Mesothelial cell of epicardium (in vitro differentiated cells): ENCODE measurements around the gene CEP72. TPM values are rescaled to one million over a fixed set of nuclear protein-coding genes. Genes with fewer than 3 reads are reported as not detected.
A peak's percentile ranks its signal among the peaks of the same experiment; 100 is the strongest.

Experiments
- DNase-seq, 2 experiments: peaks; one replicate each; pipeline ENCODE4 v3.0.0; 2021; ENCODE audit warnings: low spot score in 2 of 2; ENCODE audit not compliant: unreplicated experiment in 2 of 2
- H3K27ac Mint-ChIP-seq: 2 replicates; pipeline ENCODE4 v1.8.0; 2021; ENCODE audit warnings: mixed read lengths
- H3K27me3 Mint-ChIP-seq: 2 replicates; pipeline ENCODE4 v1.8.0; 2021; ENCODE audit warnings: low read depth, mixed read lengths
- H3K36me3 Mint-ChIP-seq: 2 replicates; pipeline ENCODE4 v1.8.0; 2021; ENCODE audit warnings: mixed read lengths
- H3K4me1 Mint-ChIP-seq: 2 replicates; pipeline ENCODE4 v1.8.0; 2021; ENCODE audit warnings: mixed read lengths
- H3K4me3 Mint-ChIP-seq: 2 replicates; pipeline ENCODE4 v1.8.0; 2021; ENCODE audit warnings: mild to moderate bottlenecking, moderate library complexity, mixed read lengths
- H3K9me3 Mint-ChIP-seq: 2 replicates; pipeline ENCODE4 v1.8.0; 2021; ENCODE audit warnings: mixed read lengths
- total RNA-seq: library from RNA; stranded (reverse); gene quantifications from 3 replicates; pipeline ENCODE4 v1.2.1, GENCODE V29; 2021
- TF ChIP-seq, protein P1 (sequence below): fragments of 200-600 bp; sonication (generic); IDR thresholded peaks from one replicate; pipeline ENCODE4 v1.5.0; 2021; ENCODE audit warnings: antibody characterized with exemption; ENCODE audit not compliant: unreplicated experiment

CEP72 gene
- total RNA-seq, 1 donor from 2014 or later, result 20.3 TPM

DNA sequence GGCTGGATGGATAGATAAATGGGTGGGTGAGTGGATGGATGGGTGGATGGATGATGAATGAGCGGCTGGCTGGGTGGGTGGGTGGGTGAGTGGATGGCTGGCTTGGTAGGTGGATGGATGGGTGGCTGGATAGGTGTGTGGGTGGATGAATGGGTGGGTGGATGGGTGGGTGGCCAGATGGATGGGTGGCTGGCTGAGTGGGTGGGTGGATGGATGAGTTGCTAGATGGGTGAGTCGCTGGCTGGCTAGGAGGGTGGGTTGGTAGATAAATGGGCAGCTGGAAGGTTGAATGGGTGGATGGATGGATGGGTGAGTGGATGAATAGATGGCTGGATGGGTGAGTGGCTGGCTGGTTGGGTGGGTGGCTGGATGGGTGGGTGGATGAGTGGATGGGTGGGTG lies 27.9 kb upstream of the CEP72 start:
- no peaks in the 10 kb centered on the region for H3K4me1 Mint-ChIP-seq
- peak in 1 of 2 experiments; percentile 9 for DNase-seq
- peaks cover 79% of the 10 kb centered on the region for H3K27me3 Mint-ChIP-seq
- H3K27ac Mint-ChIP-seq, result no peak overlapping the region
- TF ChIP-seq, protein P1, sequence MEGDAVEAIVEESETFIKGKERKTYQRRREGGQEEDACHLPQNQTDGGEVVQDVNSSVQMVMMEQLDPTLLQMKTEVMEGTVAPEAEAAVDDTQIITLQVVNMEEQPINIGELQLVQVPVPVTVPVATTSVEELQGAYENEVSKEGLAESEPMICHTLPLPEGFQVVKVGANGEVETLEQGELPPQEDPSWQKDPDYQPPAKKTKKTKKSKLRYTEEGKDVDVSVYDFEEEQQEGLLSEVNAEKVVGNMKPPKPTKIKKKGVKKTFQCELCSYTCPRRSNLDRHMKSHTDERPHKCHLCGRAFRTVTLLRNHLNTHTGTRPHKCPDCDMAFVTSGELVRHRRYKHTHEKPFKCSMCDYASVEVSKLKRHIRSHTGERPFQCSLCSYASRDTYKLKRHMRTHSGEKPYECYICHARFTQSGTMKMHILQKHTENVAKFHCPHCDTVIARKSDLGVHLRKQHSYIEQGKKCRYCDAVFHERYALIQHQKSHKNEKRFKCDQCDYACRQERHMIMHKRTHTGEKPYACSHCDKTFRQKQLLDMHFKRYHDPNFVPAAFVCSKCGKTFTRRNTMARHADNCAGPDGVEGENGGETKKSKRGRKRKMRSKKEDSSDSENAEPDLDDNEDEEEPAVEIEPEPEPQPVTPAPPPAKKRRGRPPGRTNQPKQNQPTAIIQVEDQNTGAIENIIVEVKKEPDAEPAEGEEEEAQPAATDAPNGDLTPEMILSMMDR, result no peak
- H3K9me3 Mint-ChIP-seq, result no peaks in the 10 kb centered on the region
- H3K36me3 Mint-ChIP-seq, result no peaks in the 10 kb centered on the region
- no peak overlapping the region for H3K4me3 Mint-ChIP-seq

DNA sequence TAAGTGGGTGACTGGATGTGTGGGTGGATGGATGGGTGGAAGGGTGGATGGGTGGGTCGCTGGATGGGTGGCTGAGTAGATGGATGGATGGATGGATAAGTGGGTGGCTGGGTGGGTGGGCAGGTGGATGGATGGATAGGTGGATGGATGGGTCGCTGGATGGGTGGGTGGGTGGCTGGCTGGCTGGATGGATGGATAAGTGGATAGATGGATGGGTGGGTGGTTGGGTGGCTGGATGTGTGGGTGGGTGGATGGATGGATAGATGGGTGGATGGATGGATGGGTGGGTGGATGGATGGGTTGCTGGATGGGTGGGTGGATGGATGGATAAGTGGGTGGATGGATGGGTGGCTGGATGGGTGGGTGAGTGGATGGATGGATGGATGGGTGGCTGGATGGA lies 27.3 kb upstream of the CEP72 start:
- Mint-ChIP-seq H3K4me1 (no peaks in the 10 kb centered on the region), H3K27me3 (peaks cover 79% of the 10 kb centered on the region), H3K27ac (no peak overlapping the region), H3K9me3 (no peaks in the 10 kb centered on the region), H3K4me3 (no peak overlapping the region), H3K36me3 (no peaks in the 10 kb centered on the region)
- peak in 1 of 2 experiments; percentile 7 for DNase-seq
- TF ChIP-seq, protein P1, result no peak

DNA sequence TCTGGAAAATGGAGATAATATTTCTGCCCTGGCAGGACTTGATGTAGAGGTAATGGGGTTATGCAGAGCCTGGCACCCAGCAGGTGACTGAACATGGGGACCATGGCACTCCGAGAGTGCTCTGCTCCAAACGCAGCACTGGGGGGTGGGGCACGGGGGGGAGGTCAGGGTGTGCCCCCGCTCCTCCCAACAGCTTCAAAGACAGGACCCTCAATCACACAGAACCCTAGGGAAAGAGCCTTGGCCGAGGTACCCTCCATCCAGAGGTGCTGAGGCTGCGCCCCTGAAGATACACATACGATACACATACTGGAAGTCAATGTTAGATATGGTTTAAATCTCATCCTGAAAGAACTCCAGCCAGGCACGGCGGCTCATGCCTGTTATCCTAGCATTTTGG lies 26.6 kb upstream of the CEP72 start:
- H3K27ac Mint-ChIP-seq, result no peak overlapping the region
- peak in 1 of 2 experiments; percentile 22 for DNase-seq
- peaks cover 78% of the 10 kb centered on the region for H3K27me3 Mint-ChIP-seq
- no peaks in the 10 kb centered on the region for H3K4me1 Mint-ChIP-seq
- no peaks in the 10 kb centered on the region for H3K36me3 Mint-ChIP-seq
- no peaks in the 10 kb centered on the region for H3K9me3 Mint-ChIP-seq
- TF ChIP-seq, protein P1, result no peak
- H3K4me3 Mint-ChIP-seq, result no peak overlapping the region

DNA sequence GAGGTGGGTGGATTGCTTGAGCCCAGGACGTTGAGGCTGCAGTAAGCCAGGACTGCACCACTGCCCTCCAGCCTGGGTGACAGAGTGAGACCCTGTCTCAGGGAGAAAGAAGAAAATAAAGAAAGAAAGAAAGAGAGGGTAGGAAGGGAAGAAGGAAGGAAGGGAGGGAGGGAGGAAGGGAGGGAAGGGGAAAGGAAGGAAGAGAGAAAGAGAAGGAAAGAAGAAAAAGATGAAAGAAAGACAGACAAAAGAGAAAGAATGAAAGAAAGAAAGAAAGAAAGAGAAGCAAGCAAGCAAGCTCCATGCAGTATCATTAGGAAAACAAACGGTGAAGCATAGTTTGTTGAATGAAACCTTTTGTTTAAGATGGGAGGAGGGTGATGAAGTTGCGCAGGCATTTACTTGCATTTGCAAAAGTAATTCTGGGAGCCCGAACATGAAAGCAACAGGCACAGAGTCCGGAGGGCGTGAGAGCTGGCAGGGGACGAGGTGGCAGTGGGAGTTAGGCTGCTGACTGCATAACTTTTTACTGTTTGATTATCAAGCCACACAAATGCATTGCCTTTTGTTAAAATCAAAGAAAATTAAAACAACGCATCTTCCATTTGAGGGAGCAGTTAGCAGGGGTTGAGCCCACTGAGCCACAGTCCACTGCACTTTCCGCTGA lies 26.0 kb upstream of the CEP72 start:
- Mint-ChIP-seq H3K36me3 (no peaks in the 10 kb centered on the region), H3K27me3 (peaks cover 78% of the 10 kb centered on the region), H3K4me3 (no peak overlapping the region), H3K4me1 (no peaks in the 10 kb centered on the region), H3K27ac (no peak overlapping the region), H3K9me3 (no peaks in the 10 kb centered on the region)
- DNase-seq, result no peak
- TF ChIP-seq, protein P1, result no peak

DNA sequence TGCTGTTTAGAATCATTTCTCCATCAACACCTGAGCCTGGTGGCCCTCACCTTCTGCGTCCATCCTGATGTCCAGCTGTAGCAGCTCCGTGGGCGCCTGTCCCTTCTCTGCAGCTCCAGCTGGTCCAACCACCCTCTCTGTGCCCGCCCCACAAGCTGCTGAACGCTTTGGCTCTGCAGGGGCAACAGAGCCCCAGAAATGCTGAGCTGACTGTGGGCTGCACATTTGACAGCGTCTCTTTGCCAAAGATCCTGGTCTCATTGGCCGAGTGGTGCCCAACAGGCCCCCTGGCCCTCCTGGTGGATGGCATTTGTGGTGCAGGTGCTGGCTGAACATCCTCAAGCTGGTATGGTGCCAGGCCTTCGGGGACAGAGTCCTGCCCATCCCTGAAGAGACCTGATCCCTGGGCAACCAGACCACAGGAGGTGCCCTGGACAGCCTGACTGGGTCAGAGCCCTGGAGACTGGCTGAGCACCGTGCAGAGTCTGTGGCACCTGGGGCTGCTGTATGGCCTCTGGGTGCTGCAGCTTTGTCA lies 25.3 kb upstream of the CEP72 start:
- Mint-ChIP-seq H3K27ac (no peak overlapping the region), H3K4me1 (no peaks in the 10 kb centered on the region), H3K36me3 (no peaks in the 10 kb centered on the region), H3K27me3 (peaks cover 79% of the 10 kb centered on the region), H3K9me3 (no peaks in the 10 kb centered on the region), H3K4me3 (no peak overlapping the region)
- TF ChIP-seq, protein P1, result no peak
- no peak for DNase-seq
